Activated CD8-positive, alpha-beta memory T cell treated with anti-CD3 and anti-CD28 coated beads for 1 hour (primary cell): ENCODE measurements around the gene THAP3.

ENCODE experiments used
- DNase-seq, 2 donors: peaks; one replicate each; pipeline ENCODE4 v3.0.0-alpha.2; 2020; ENCODE audit warnings: low read depth in 1 of 2; ENCODE audit errors: extremely low read depth in 1 of 2

THAP3 gene

GRCh38 chr1:6603915-6604558, 20.6 kb upstream of the THAP3 start:
- DNase-seq = no peak

GRCh38 chr1:6612641-6613360, 11.9 kb upstream of the THAP3 start:
- DNase-seq = no peak

- DNase-seq = peak; percentile 98 to 99
Observed at GRCh38 chr1:6613361-6614018, 11.2 kb upstream of the THAP3 start, which contains the start of gene PHF13. PHF13 (plus strand) TSS chr1:6613731; CDS start chr1:6614067, 336 bp downstream.

GRCh38 chr1:6614019-6614928, 10.4 kb upstream of the THAP3 start:
- DNase-seq = peak in 1 of 2 donors; percentile 38

GRCh38 chr1:6614929-6615785, 9.5 kb upstream of the THAP3 start:
- DNase-seq = no peak

GRCh38 chr1:6619045-6619444, 5.6 kb upstream of the THAP3 start:
- DNase-seq = no peak

- no peak for DNase-seq
Observed at GRCh38 chr1:6621429-6622391, 3.0 kb upstream of the THAP3 start.

- DNase-seq = no peak
Observed at GRCh38 chr1:6622396-6623152, 2.1 kb upstream of the THAP3 start.

- no peak for DNase-seq
Observed at GRCh38 chr1:6623269-6623965, 1.3 kb upstream of the THAP3 start.

GRCh38 chr1:6625584-6626149, 999 bp downstream of the THAP3 start:
- DNase-seq = no peak

GRCh38 chr1:6627031-6627430, 2.4 kb downstream of the THAP3 start:
- no peak for DNase-seq

- DNase-seq = no peak
Observed at GRCh38 chr1:6627841-6628545, 3.3 kb downstream of the THAP3 start.

- no peak for DNase-seq
Observed at GRCh38 chr1:6628971-6629479, 4.4 kb downstream of the THAP3 start.

- DNase-seq = no peak
Observed at GRCh38 chr1:6630027-6630426, 5.4 kb downstream of the THAP3 start.

- no peak for DNase-seq
Observed at GRCh38 chr1:6631058-6631457, 6.4 kb downstream of the THAP3 start.
